SK-N-SH treated with all-trans-retinoic acid at 6 μM for 48 hours (cell line): ENCODE results near the gene APRT.

ENCODE experiments used
- ARNTL ChIP-seq: fragments of 450-650 bp; formaldehyde crosslinking; IDR thresholded peaks from 2 replicates; pipeline ENCODE4 v1.5.0; 2020; ENCODE audit warnings: low read depth, mild to moderate bottlenecking, moderate library complexity, borderline replicate concordance
- CSDC2 ChIP-seq: fragments of 250-450 bp; sonication (Bioruptor Pico); IDR thresholded peaks from 2 replicates; pipeline ENCODE4 v1.5.0; 2020; ENCODE audit warnings: mild to moderate bottlenecking, moderate library complexity
- ISL1 ChIP-seq: fragments of 250-450 bp; sonication (Bioruptor Pico); IDR thresholded peaks from 2 replicates; pipeline ENCODE4 v2.1.2; 2022; ENCODE audit warnings: mild to moderate bottlenecking, moderate library complexity
- OSR1 ChIP-seq: fragments of 250-450 bp; sonication (Bioruptor Pico); IDR thresholded peaks from 2 replicates; pipeline ENCODE4 v1.8.0; 2022; ENCODE audit warnings: moderate library complexity, mild to moderate bottlenecking, inconsistent platforms
- PATZ1 ChIP-seq: fragments of 250-450 bp; sonication (Bioruptor Pico); IDR thresholded peaks from 2 replicates; pipeline ENCODE4 v1.8.0; 2020; ENCODE audit warnings: mild to moderate bottlenecking, moderate library complexity, borderline replicate concordance
- PPARA ChIP-seq: fragments of 250-450 bp; sonication (Bioruptor Pico); IDR thresholded peaks from 2 replicates; pipeline ENCODE4 v1.5.0; 2020; ENCODE audit warnings: mild to moderate bottlenecking, borderline replicate concordance
- RARB ChIP-seq: fragments of 250-450 bp; sonication (Bioruptor Pico); IDR thresholded peaks from 2 replicates; pipeline ENCODE4 v1.8.0; 2021; ENCODE audit warnings: mild to moderate bottlenecking, moderate library complexity
- SNAI2 ChIP-seq: fragments of 250-450 bp; sonication (Bioruptor Pico); IDR thresholded peaks from 2 replicates; pipeline ENCODE4 v1.5.0; 2020; ENCODE audit warnings: mild to moderate bottlenecking, moderate library complexity
- ZFP3 ChIP-seq: fragments of 250-450 bp; sonication (Bioruptor Pico); IDR thresholded peaks from 2 replicates; pipeline ENCODE4 v1.5.0; 2020; ENCODE audit warnings: mild to moderate bottlenecking, moderate library complexity
- ZFP30 ChIP-seq: fragments of 450-650 bp; formaldehyde crosslinking; IDR thresholded peaks from 2 replicates; pipeline ENCODE4 v1.5.0; 2022; ENCODE audit warnings: mild to moderate bottlenecking, moderate library complexity
- ZNF8 ChIP-seq: fragments of 450-650 bp; formaldehyde crosslinking; IDR thresholded peaks from 2 replicates; pipeline ENCODE4 v1.5.0; 2020; ENCODE audit warnings: mild to moderate bottlenecking, moderate library complexity
- TF ChIP-seq, protein P1 (sequence below): fragments of 250-450 bp; sonication (Bioruptor Pico); IDR thresholded peaks from 2 replicates; pipeline ENCODE4 v1.5.1; 2020; ENCODE audit warnings: low read depth, mild to moderate bottlenecking, moderate library complexity
- TF ChIP-seq, protein P2 (sequence below): fragments of 250-450 bp; sonication (Bioruptor Pico); IDR thresholded peaks from 2 replicates; pipeline ENCODE4 v1.8.0; 2021; ENCODE audit warnings: low read depth, mild to moderate bottlenecking, moderate library complexity, borderline replicate concordance

DNA sequence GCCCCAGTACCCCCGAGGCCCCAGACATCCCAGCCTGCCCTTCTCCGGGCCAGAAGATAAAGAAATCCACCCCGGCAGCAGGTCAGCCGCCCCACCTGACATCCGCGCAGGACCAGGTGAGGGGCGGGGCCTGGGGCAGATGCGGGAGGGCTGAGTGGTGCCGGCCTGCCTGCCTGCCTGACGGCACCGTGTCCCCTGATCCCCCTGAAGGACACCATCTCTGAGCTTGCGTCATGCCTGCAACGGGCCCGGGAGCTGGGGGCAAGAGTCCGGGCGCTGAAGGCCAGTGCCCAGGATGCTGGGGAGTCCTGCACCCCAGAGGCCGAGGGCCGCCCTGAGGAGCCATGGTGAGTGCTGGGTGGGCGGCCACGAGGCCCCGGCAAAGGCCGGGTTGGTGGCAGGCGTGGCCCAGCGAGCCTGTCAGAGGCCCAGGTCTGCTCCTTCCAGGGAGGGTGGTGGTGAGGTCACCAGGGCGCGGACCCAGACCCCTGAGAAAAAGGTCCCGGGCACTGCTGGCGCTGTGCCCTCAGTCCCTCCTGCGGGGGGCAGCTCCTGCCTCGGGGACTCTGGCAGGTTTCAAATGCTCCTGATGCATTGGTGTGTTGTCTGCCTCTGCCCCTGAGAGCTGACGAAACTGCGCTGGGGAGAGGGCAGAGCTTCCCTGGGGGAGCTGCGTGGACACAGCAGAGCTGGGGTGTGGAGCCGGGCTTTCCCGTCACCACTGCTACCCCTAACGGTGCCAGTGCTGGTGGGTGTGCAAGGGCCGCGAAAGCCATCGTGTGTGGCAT lies 7.0 kb downstream of the APRT start:
- TF ChIP-seq ZFP3 (CRISPR knock-in tag) (no peak), PPARA (no peak), ZNF8 (CRISPR knock-in tag) (no peak), OSR1 (CRISPR knock-in tag) (no peak), ISL1 (no peak), SNAI2 (CRISPR knock-in tag) (no peak), CSDC2 (CRISPR knock-in tag) (no peak), PATZ1 (CRISPR knock-in tag) (no peak), ARNTL (CRISPR knock-in tag) (no peak), RARB (CRISPR knock-in tag) (no peak), ZFP30 (CRISPR knock-in tag) (no peak)
- TF ChIP-seq, protein P1, sequence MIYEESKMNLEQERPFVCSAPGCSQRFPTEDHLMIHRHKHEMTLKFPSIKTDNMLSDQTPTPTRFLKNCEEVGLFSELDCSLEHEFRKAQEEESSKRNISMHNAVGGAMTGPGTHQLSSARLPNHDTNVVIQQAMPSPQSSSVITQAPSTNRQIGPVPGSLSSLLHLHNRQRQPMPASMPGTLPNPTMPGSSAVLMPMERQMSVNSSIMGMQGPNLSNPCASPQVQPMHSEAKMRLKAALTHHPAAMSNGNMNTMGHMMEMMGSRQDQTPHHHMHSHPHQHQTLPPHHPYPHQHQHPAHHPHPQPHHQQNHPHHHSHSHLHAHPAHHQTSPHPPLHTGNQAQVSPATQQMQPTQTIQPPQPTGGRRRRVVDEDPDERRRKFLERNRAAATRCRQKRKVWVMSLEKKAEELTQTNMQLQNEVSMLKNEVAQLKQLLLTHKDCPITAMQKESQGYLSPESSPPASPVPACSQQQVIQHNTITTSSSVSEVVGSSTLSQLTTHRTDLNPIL = no peak
- TF ChIP-seq, protein P2, sequence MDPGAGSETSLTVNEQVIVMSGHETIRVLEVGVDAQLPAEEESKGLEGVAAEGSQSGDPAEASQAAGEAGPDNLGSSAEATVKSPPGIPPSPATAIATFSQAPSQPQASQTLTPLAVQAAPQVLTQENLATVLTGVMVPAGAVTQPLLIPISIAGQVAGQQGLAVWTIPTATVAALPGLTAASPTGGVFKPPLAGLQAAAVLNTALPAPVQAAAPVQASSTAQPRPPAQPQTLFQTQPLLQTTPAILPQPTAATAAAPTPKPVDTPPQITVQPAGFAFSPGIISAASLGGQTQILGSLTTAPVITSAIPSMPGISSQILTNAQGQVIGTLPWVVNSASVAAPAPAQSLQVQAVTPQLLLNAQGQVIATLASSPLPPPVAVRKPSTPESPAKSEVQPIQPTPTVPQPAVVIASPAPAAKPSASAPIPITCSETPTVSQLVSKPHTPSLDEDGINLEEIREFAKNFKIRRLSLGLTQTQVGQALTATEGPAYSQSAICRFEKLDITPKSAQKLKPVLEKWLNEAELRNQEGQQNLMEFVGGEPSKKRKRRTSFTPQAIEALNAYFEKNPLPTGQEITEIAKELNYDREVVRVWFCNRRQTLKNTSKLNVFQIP (CRISPR knock-in tag) = no peak
